Upper lobe of right lung (tissue), 1 donor: ENCODE results near the gene GNL3. TPM values are rescaled to one million over a fixed set of nuclear protein-coding genes. Genes with fewer than 3 reads are reported as not detected.

Source experiments
- ATAC-seq: fragments of 200-7000 bp; cut with Tn5 transposase; one replicate; pipeline ENCODE4 v1.9.1; 2020; ENCODE audit warnings: mild to moderate bottlenecking, moderate library complexity
- DNase-seq: peaks from one replicate; pipeline ENCODE4 v3.0.0-alpha.2; 2020
- H3K27ac ChIP-seq: fragments of 200-600 bp; one replicate; pipeline ENCODE4 v1.8.0; 2022
- H3K27me3 ChIP-seq: fragments of 200-600 bp; one replicate; pipeline ENCODE4 v1.8.0; 2022; ENCODE audit warnings: mild to moderate bottlenecking
- H3K36me3 ChIP-seq: fragments of 200-600 bp; one replicate; pipeline ENCODE4 v1.8.0; 2022
- H3K4me1 ChIP-seq: fragments of 200-600 bp; one replicate; pipeline ENCODE4 v1.8.0; 2022
- H3K4me3 ChIP-seq: fragments of 200-600 bp; one replicate; pipeline ENCODE4 v1.8.0; 2022; ENCODE audit warnings: mild to moderate bottlenecking
- H3K9me3 ChIP-seq: fragments of 200-600 bp; one replicate; pipeline ENCODE4 v1.8.0; 2022
- CTCF ChIP-seq: fragments of 200-600 bp; IDR thresholded peaks from one replicate; pipeline ENCODE4 v1.8.0; 2022; ENCODE audit warnings: antibody characterized with exemption
- intact Hi-C: fragments of 100-400 bp; cut with DNase I; formaldehyde crosslinking; loops from one replicate; pipeline ENCODE4 v1.11.0; 2022
- total RNA-seq: library from RNA; stranded (reverse); fragmentation: NEBNext Ultra II Directional; extraction: Animal tissue kit (Norgen Biotek cat#: 25700); gene quantifications from one replicate; pipeline ENCODE4 v1.2.1, GENCODE V29; 2021
- donor health status: DM: no; HTN: yes; CAD: no; lungs with severe emphysema.

The GNL3 gene
- total RNA-seq, 1 donor from 2014 or later, result 50.6 TPM

- ATAC-seq (no peak), DNase-seq (no peak)
- no peak for TF ChIP-seq CTCF
- Histone ChIP-seq H3K9me3 (no peaks in the 10 kb centered on the region), H3K4me3 (no peak overlapping the region), H3K27ac (no peak overlapping the region), H3K36me3 (peaks cover 96% of the 10 kb centered on the region), H3K27me3 (no peaks in the 10 kb centered on the region), H3K4me1 (no peaks in the 10 kb centered on the region)
- intact Hi-C loops, result no loop called here
These were observed 34.2 kb upstream of the GNL3 start for GRCh38 chr3:52651592-52651991.

GRCh38 chr3:52655895-52656294 lies 29.9 kb upstream of the GNL3 start:
- no peak for TF ChIP-seq CTCF
- Histone ChIP-seq H3K4me3 (no peak overlapping the region), H3K4me1 (no peaks in the 10 kb centered on the region), H3K27ac (no peak overlapping the region), H3K36me3 (peaks cover 97% of the 10 kb centered on the region), H3K9me3 (no peaks in the 10 kb centered on the region), H3K27me3 (no peaks in the 10 kb centered on the region)
- intact Hi-C loops, result no loop called here
- ATAC-seq, result no peak
- DNase-seq, result no peak

GRCh38 chr3:52660046-52660445 lies 25.8 kb upstream of the GNL3 start:
- Histone ChIP-seq H3K9me3 (no peaks in the 10 kb centered on the region), H3K27ac (no peak overlapping the region), H3K36me3 (peaks cover 92% of the 10 kb centered on the region), H3K27me3 (no peaks in the 10 kb centered on the region), H3K4me1 (no peaks in the 10 kb centered on the region), H3K4me3 (no peak overlapping the region)
- no peak for DNase-seq
- ATAC-seq, result no peak
- intact Hi-C loops, result no loop called here
- TF ChIP-seq CTCF, result no peak

DNA sequence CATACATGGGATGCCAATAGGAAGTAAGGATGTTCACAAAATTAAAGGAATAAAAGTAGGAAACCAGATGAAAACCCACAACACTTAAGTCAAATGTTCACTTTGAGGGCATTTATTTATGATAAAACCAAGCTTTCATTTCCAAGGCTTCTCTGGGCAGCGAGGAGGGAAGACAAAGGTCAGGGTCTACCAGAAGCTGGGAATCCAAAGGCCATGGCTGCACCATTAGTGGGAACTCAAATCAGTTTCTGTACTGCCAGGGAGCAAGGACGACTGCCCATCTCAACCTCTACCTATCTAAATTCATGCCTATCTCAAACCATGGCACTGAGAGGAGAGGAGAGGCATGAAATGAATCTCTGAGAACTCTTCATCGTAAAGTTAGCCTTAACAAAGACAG lies 22.7 kb upstream of the GNL3 start:
- peaks cover 92% of the 10 kb centered on the region for H3K36me3 ChIP-seq
- TF ChIP-seq CTCF, result no peak
- no peak overlapping the region for H3K27ac ChIP-seq
- no peak overlapping the region for H3K4me3 ChIP-seq
- ATAC-seq, result no peak
- no peaks in the 10 kb centered on the region for H3K4me1 ChIP-seq
- no peak for DNase-seq
- intact Hi-C loops, result no loop called here
- no peaks in the 10 kb centered on the region for H3K9me3 ChIP-seq
- H3K27me3 ChIP-seq, result no peaks in the 10 kb centered on the region

DNA sequence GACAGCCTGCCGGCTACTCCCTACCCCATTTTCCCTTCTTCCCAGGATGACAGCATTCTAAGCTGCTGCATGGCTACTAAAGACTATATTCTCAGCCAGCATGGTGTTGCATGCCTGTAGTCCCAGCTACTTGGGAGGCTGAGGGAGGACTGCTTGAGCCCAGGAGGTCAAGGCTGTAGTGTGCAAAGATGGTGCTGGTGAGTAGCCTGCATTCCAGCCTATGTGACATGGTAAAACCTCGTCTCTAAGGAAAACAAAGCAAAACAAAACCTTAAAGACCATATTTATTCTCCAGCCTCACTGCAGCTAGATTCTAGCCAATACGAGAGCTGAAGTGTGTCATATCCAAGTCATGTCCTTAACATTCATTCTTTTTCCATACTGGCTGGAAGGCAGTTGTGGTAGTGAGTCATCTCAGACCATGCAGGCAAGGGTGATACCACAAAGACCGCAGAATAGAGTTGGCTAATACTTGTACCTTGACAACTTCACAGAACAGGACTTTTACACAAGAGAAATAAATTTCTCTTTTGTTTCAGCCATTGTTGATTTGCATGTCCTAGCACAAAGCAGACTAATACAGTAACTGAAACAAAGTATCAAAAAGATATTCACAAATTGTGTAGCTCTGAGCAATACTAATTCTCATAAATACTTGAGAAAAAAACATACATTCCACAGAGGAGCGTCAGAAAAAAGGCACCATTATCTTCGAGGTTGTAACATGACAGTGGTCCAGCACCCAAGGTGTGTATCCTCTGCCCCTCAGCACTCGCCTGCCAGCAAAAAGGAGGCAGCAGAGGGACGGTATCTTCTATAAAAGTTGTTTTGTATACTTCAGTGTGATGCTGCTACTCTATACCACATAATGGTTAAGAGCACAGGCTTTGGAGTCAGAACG lies 15.0 kb upstream of the GNL3 start:
- DNase-seq (no peak), ATAC-seq (peak; percentile 87)
- Histone ChIP-seq H3K27me3 (no peaks in the 10 kb centered on the region), H3K9me3 (no peaks in the 10 kb centered on the region), H3K27ac (no peak overlapping the region), H3K4me3 (no peak overlapping the region), H3K36me3 (peaks cover 79% of the 10 kb centered on the region), H3K4me1 (peaks cover 14% of the 10 kb centered on the region)
- intact Hi-C loops, result no loop called here
- no peak for TF ChIP-seq CTCF
